Uterus (tissue), 2 donors: ENCODE results near the gene MARCO.

Source experiments
- CTCF ChIP-seq, 4 experiments: fragments of 200-600 bp in 2 of 4; fragments of 450-650 bp in 2 of 4; sonication (generic) in 2 of 4; IDR thresholded peaks; one replicate each; pipeline ENCODE4 v1.5.1; 2016 to 2019; ENCODE audit warnings: antibody characterized with exemption in 4 of 4, mild to moderate bottlenecking in 2 of 4, moderate library complexity in 1 of 4
- POLR2A ChIP-seq, 2 donors: fragments of 450-650 bp; IDR thresholded peaks; one replicate each; pipeline ENCODE4 v1.6.1; 2016; ENCODE audit warnings: antibody characterized with exemption in 2 of 2, mild to moderate bottlenecking in 1 of 2, moderate library complexity in 1 of 2

- TF ChIP-seq CTCF (IDR thresholded peaks at IDR 0.05) (no peak), POLR2A (IDR thresholded peaks at IDR 0.05) (no peak)
These were observed 29.5 kb downstream of the MARCO start for GRCh38 chr2:118971245-118972122.
